Measurements from ENCODE around the gene NEIL3.

DNA sequence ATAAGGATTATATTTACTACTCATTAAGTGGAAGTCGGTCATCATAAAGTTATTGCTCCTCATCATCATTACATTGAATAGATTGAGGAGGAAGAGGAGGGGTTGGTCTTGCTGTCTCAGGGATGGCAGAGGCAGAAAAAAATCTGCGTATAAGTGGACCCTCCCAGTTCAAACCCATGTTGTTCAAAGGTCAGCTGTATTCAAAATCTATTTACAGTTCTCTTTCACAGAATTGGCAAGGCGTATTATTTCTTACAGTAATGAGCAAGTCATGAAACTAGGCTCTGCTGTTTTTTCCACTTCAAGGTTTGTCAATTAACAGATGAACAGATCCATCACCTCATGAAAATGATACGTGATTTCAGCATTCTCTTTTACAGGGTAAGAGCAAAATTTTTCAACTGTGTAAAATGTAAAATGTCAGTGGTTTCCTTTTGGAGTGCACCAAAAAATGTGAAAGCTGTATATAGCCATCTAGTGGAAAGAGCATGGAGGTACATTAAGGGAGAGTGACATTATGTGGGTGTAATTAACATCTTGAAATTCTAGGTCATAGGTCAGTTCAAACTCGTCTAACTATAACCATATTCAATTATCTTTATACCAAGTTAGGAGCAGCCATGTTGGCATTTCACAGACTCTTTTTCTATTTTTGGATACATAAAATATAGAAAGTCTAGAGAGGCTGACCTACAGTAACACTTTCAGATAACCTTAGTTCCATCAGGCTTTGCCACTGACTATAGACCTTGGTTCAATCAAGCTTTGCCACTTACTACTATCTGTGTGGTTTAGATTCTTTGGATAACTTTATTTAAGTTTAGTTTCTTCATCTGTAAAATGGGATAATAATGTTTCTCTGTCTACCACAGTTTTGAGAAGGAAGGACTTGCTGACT lies 30.1 kb downstream of the NEIL3 start:
- TF ChIP-seq, protein P1, sequence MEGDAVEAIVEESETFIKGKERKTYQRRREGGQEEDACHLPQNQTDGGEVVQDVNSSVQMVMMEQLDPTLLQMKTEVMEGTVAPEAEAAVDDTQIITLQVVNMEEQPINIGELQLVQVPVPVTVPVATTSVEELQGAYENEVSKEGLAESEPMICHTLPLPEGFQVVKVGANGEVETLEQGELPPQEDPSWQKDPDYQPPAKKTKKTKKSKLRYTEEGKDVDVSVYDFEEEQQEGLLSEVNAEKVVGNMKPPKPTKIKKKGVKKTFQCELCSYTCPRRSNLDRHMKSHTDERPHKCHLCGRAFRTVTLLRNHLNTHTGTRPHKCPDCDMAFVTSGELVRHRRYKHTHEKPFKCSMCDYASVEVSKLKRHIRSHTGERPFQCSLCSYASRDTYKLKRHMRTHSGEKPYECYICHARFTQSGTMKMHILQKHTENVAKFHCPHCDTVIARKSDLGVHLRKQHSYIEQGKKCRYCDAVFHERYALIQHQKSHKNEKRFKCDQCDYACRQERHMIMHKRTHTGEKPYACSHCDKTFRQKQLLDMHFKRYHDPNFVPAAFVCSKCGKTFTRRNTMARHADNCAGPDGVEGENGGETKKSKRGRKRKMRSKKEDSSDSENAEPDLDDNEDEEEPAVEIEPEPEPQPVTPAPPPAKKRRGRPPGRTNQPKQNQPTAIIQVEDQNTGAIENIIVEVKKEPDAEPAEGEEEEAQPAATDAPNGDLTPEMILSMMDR (IDR thresholded peaks at IDR 0.05; ENCODE audit: insufficient read depth, low read length), result peak; percentile 52
- no peak for TF ChIP-seq GABPA (IDR thresholded peaks at IDR 0.05; ENCODE audit: low read depth)
- TF ChIP-seq, protein P2, sequence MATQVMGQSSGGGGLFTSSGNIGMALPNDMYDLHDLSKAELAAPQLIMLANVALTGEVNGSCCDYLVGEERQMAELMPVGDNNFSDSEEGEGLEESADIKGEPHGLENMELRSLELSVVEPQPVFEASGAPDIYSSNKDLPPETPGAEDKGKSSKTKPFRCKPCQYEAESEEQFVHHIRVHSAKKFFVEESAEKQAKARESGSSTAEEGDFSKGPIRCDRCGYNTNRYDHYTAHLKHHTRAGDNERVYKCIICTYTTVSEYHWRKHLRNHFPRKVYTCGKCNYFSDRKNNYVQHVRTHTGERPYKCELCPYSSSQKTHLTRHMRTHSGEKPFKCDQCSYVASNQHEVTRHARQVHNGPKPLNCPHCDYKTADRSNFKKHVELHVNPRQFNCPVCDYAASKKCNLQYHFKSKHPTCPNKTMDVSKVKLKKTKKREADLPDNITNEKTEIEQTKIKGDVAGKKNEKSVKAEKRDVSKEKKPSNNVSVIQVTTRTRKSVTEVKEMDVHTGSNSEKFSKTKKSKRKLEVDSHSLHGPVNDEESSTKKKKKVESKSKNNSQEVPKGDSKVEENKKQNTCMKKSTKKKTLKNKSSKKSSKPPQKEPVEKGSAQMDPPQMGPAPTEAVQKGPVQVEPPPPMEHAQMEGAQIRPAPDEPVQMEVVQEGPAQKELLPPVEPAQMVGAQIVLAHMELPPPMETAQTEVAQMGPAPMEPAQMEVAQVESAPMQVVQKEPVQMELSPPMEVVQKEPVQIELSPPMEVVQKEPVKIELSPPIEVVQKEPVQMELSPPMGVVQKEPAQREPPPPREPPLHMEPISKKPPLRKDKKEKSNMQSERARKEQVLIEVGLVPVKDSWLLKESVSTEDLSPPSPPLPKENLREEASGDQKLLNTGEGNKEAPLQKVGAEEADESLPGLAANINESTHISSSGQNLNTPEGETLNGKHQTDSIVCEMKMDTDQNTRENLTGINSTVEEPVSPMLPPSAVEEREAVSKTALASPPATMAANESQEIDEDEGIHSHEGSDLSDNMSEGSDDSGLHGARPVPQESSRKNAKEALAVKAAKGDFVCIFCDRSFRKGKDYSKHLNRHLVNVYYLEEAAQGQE (IDR thresholded peaks at IDR 0.05; ENCODE audit: insufficient replicate concordance, low read depth), result no peak
- TF ChIP-seq SPI1 (IDR thresholded peaks at IDR 0.05; ENCODE audit: borderline replicate concordance, low read depth), result no peak
- TF ChIP-seq POLR2AphosphoS5 (IDR thresholded peaks at IDR 0.05; ENCODE audit: low read depth), result no peak
